ENCODE data around the gene C20orf204. TPM values are rescaled to one million over a fixed set of nuclear protein-coding genes. Genes with fewer than 3 reads are reported as not detected.

Gene C20orf204
- total and polyA plus RNA-seq, 8 donors = 0.31 to 3.7 (median 0.79) TPM

- FAIRE-seq (no peak), DNase-seq (peak in 5 of 6 donors; percentile 68 to 91 (median 80)), ATAC-seq (peak; percentile 63 to 75 (median 73))
- peaks cover 5 to 15% (median 6%) of the 10 kb centered on the region in 3 donors for H3K4me1 ChIP-seq
- WGBS, 2 donors = 0 to 1% methylated on average over 32 to 73 of the region's 73 CpGs
- no peaks in the 10 kb centered on the region for H3K9me3 ChIP-seq
- peak within 1 kb of the TSS; percentile 33 to 83 (median 75) for H3K4me3 ChIP-seq
- H3K27ac ChIP-seq = peak within 1 kb of the TSS; percentile 35 to 75 (median 54)
- intact Hi-C loops (cut with DNase I) = no loop called here
- no peaks in the 10 kb centered on the region for H3K27me3 ChIP-seq
- no peak for TF ChIP-seq CTCF (IDR thresholded peaks at IDR 0.05)
- H3K36me3 ChIP-seq = no peaks in the 10 kb centered on the region
Observed at GRCh38 chr20:64079273-64080012, 43.5 kb downstream of the C20orf204 start, which contains the start of gene RGS19. TSS of gene RGS19 (minus strand) at chr20:64079518. CDS start at chr20:64076886, 2,632 bp downstream.

GRCh38 chr20:64080013-64080812 lies 44.2 kb downstream of the C20orf204 start, which contains the start of gene OPRL1:
TSS of gene OPRL1 (plus strand) at chr20:64080082. CDS start at chr20:64092721, 12,639 bp downstream.
- Histone ChIP-seq H3K36me3 (no peaks in the 10 kb centered on the region), H3K4me3 (peak within 1 kb of the TSS; percentile 33 to 83 (median 75)), H3K27me3 (no peaks in the 10 kb centered on the region), H3K9me3 (no peaks in the 10 kb centered on the region), H3K4me1 (peaks cover 5 to 15% (median 6%) of the 10 kb centered on the region in 3 donors), H3K27ac (peak within 1 kb of the TSS; percentile 35 to 75 (median 54))
- no peak for DNase-seq
- FAIRE-seq = no peak
- 8 to 12% methylated on average over 61 to 62 of the region's 62 CpGs for WGBS, 2 donors
- peak in 3 of 4 donors; percentile 2 to 3 (median 2) for ATAC-seq
- intact Hi-C loops (cut with DNase I) = no loop called here
- TF ChIP-seq CTCF (IDR thresholded peaks at IDR 0.05) = no peak

GRCh38 chr20:64080813-64081623 lies 45.0 kb downstream of the C20orf204 start:
- TF ChIP-seq CTCF (IDR thresholded peaks at IDR 0.05) = no peak
- peaks cover 5 to 15% (median 6%) of the 10 kb centered on the region in 3 donors for H3K4me1 ChIP-seq
- intact Hi-C loops (cut with DNase I) = no loop called here
- no peak for ATAC-seq
- peak overlapping the region in 1 of 4 donors; percentile 40 for H3K4me3 ChIP-seq
- no peak for DNase-seq
- H3K36me3 ChIP-seq = no peaks in the 10 kb centered on the region
- no peak overlapping the region for H3K27ac ChIP-seq
- 66 to 70% methylated on average over 17 of the region's 17 CpGs for WGBS, 2 donors
- no peaks in the 10 kb centered on the region for H3K27me3 ChIP-seq
- FAIRE-seq = no peak
- no peaks in the 10 kb centered on the region for H3K9me3 ChIP-seq

- Histone ChIP-seq H3K36me3 (no peaks in the 10 kb centered on the region), H3K4me1 (peaks cover 5 to 15% (median 6%) of the 10 kb centered on the region in 3 donors), H3K27ac (no peak overlapping the region), H3K27me3 (no peaks in the 10 kb centered on the region), H3K4me3 (no peak overlapping the region), H3K9me3 (no peaks in the 10 kb centered on the region)
- FAIRE-seq = no peak
- intact Hi-C loops (cut with DNase I) = no loop called here
- ATAC-seq = no peak
- no peak for DNase-seq
- 84 to 88% methylated on average over 6 of the region's 6 CpGs for WGBS, 2 donors
- TF ChIP-seq CTCF (IDR thresholded peaks at IDR 0.05) = no peak
Observed at GRCh38 chr20:64081624-64081964, 45.6 kb downstream of the C20orf204 start.

All from pancreas (tissue), 10 donors.